ENCODE results near the gene BCOR. TPM values are rescaled to one million over a fixed set of nuclear protein-coding genes. Genes with fewer than 3 reads are reported as not detected.
A peak's percentile ranks its signal among the peaks of the same experiment; 100 is the strongest.

BCOR gene
- total and polyA plus RNA-seq, 4 donors = 5.6 to 23.0 (median 11.0) TPM

DNA sequence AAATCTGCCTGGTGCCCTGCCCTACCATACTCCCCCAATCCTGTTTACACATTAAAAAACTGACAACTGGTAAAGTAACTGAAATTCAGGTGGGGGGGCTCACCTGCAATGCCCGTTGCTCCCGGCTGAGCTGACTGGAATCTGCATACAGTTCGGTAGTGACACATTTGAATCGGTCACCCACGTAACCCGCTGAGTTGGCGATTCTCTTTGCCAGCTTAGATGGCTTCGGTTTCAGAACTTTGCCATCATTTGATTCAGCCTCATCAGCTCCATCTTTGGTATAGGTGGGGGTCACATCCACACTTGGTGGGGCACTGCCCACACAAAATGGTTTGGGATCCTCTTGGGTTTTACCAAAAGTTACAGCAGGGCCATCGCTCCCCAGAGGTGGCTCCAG lies 25.5 kb downstream of the BCOR start:
- H3K27me3 ChIP-seq (ENCODE audit: control insufficient read depth in 4 of 4, insufficient read depth in 4 of 4, low read length in 3 of 4) = no peaks in the 10 kb centered on the region
- no peak for TF ChIP-seq SP1 (IDR thresholded peaks at IDR 0.05)
- no peak for TF ChIP-seq GABPA (IDR thresholded peaks at IDR 0.05 in 1 of 2, conservative IDR thresholded peaks at IDR 0.05 in 1 of 2)
- TF ChIP-seq EGR1 (IDR thresholded peaks at IDR 0.05; ENCODE audit: low read depth in 2 of 2) = no peak
- TF ChIP-seq, protein P1, sequence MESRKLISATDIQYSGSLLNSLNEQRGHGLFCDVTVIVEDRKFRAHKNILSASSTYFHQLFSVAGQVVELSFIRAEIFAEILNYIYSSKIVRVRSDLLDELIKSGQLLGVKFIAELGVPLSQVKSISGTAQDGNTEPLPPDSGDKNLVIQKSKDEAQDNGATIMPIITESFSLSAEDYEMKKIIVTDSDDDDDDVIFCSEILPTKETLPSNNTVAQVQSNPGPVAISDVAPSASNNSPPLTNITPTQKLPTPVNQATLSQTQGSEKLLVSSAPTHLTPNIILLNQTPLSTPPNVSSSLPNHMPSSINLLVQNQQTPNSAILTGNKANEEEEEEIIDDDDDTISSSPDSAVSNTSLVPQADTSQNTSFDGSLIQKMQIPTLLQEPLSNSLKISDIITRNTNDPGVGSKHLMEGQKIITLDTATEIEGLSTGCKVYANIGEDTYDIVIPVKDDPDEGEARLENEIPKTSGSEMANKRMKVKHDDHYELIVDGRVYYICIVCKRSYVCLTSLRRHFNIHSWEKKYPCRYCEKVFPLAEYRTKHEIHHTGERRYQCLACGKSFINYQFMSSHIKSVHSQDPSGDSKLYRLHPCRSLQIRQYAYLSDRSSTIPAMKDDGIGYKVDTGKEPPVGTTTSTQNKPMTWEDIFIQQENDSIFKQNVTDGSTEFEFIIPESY (IDR thresholded peaks at IDR 0.05) = no peak
- TF ChIP-seq JUND (IDR thresholded peaks at IDR 0.05) = no peak
- TF ChIP-seq RAD21 (IDR thresholded peaks at IDR 0.05) = no peak
- no peak for TF ChIP-seq HNF4G (IDR thresholded peaks at IDR 0.05)
- TF ChIP-seq, protein P2, sequence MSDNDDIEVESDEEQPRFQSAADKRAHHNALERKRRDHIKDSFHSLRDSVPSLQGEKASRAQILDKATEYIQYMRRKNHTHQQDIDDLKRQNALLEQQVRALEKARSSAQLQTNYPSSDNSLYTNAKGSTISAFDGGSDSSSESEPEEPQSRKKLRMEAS (IDR thresholded peaks at IDR 0.05) = no peak
- TF ChIP-seq, protein P3, sequence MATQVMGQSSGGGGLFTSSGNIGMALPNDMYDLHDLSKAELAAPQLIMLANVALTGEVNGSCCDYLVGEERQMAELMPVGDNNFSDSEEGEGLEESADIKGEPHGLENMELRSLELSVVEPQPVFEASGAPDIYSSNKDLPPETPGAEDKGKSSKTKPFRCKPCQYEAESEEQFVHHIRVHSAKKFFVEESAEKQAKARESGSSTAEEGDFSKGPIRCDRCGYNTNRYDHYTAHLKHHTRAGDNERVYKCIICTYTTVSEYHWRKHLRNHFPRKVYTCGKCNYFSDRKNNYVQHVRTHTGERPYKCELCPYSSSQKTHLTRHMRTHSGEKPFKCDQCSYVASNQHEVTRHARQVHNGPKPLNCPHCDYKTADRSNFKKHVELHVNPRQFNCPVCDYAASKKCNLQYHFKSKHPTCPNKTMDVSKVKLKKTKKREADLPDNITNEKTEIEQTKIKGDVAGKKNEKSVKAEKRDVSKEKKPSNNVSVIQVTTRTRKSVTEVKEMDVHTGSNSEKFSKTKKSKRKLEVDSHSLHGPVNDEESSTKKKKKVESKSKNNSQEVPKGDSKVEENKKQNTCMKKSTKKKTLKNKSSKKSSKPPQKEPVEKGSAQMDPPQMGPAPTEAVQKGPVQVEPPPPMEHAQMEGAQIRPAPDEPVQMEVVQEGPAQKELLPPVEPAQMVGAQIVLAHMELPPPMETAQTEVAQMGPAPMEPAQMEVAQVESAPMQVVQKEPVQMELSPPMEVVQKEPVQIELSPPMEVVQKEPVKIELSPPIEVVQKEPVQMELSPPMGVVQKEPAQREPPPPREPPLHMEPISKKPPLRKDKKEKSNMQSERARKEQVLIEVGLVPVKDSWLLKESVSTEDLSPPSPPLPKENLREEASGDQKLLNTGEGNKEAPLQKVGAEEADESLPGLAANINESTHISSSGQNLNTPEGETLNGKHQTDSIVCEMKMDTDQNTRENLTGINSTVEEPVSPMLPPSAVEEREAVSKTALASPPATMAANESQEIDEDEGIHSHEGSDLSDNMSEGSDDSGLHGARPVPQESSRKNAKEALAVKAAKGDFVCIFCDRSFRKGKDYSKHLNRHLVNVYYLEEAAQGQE (IDR thresholded peaks at IDR 0.05) = no peak
- no peak for TF ChIP-seq FOXA1 (IDR thresholded peaks at IDR 0.05)
- TF ChIP-seq, protein P4, sequence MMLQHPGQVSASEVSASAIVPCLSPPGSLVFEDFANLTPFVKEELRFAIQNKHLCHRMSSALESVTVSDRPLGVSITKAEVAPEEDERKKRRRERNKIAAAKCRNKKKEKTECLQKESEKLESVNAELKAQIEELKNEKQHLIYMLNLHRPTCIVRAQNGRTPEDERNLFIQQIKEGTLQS (IDR thresholded peaks at IDR 0.05) = no peak
- TF ChIP-seq HNF4A (conservative IDR thresholded peaks at IDR 0.05) = no peak
- no peak for TF ChIP-seq TAF1 (conservative IDR thresholded peaks at IDR 0.05)
- WGBS = 88% methylated on average over 9 of the region's 9 CpGs
- no peaks in the 10 kb centered on the region for H3K4me1 ChIP-seq (ENCODE audit: control insufficient read depth in 4 of 4, insufficient read depth in 4 of 4, low read length in 3 of 4)
- H3K27ac ChIP-seq (ENCODE audit: low read depth in 1 of 2, low read length in 2 of 2) = no peak overlapping the region
- H3K9me3 ChIP-seq (ENCODE audit: control insufficient read depth in 4 of 4, low read length in 3 of 4) = no peaks in the 10 kb centered on the region
- peaks cover 20 to 46% (median 26%) of the 10 kb centered on the region in 4 donors for H3K36me3 ChIP-seq (ENCODE audit: control insufficient read depth in 4 of 4, insufficient read depth in 3 of 4, low read depth in 1 of 4, low read length in 3 of 4)
- DNase-seq (ENCODE audit: low spot score) = no peak
- H3K4me3 ChIP-seq (ENCODE audit: low read depth in 1 of 3, low read length in 3 of 3) = no peak overlapping the region
- no peak overlapping the region for H3K9ac ChIP-seq (ENCODE audit: low read depth in 1 of 2, low read length in 2 of 2)

DNA sequence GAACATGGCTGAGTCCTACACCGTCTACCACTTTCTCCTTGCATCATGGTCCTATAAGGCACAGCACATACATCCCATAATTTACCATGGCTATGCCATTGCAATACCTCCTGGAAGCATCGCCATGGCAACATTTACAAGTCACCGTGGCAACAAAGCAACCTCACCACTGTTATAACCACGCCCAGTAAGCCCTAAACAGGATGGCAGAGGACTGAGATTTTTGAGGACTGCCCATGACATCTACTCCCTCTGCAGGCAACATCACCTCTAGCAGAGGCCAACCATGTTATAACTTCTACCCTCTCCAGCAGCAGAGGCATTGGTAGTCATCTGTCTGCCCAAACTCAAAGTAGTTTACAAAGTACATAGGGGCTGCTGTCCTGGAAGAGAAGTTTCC lies 29.7 kb downstream of the BCOR start:
- Histone ChIP-seq H3K27me3 (ENCODE audit: control insufficient read depth in 4 of 4, insufficient read depth in 4 of 4, low read length in 3 of 4) (no peaks in the 10 kb centered on the region), H3K9ac (ENCODE audit: low read depth in 1 of 2, low read length in 2 of 2) (no peak overlapping the region), H3K27ac (ENCODE audit: low read depth in 1 of 2, low read length in 2 of 2) (no peak overlapping the region), H3K36me3 (ENCODE audit: control insufficient read depth in 4 of 4, insufficient read depth in 3 of 4, low read depth in 1 of 4, low read length in 3 of 4) (peaks cover 12 to 39% (median 29%) of the 10 kb centered on the region in 4 donors), H3K4me1 (ENCODE audit: control insufficient read depth in 4 of 4, insufficient read depth in 4 of 4, low read length in 3 of 4) (no peaks in the 10 kb centered on the region), H3K9me3 (ENCODE audit: control insufficient read depth in 4 of 4, low read length in 3 of 4) (no peaks in the 10 kb centered on the region), H3K4me3 (ENCODE audit: low read depth in 1 of 3, low read length in 3 of 3) (no peak overlapping the region)
- no peak for DNase-seq (ENCODE audit: low spot score)
- WGBS = 90% methylated on average over 4 of the region's 4 CpGs
- no peak for TF ChIP-seq NR2F2 (IDR thresholded peaks at IDR 0.05)
- TF ChIP-seq RAD21 (IDR thresholded peaks at IDR 0.05) = peak in 1 of 2 donors; percentile 28
